ENCODE data around the gene GNAL.

GRCh38 chr18:11657152-11657551 is 31.9 kb upstream of the GNAL start:
- TF ChIP-seq, protein P1, sequence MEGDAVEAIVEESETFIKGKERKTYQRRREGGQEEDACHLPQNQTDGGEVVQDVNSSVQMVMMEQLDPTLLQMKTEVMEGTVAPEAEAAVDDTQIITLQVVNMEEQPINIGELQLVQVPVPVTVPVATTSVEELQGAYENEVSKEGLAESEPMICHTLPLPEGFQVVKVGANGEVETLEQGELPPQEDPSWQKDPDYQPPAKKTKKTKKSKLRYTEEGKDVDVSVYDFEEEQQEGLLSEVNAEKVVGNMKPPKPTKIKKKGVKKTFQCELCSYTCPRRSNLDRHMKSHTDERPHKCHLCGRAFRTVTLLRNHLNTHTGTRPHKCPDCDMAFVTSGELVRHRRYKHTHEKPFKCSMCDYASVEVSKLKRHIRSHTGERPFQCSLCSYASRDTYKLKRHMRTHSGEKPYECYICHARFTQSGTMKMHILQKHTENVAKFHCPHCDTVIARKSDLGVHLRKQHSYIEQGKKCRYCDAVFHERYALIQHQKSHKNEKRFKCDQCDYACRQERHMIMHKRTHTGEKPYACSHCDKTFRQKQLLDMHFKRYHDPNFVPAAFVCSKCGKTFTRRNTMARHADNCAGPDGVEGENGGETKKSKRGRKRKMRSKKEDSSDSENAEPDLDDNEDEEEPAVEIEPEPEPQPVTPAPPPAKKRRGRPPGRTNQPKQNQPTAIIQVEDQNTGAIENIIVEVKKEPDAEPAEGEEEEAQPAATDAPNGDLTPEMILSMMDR (IDR thresholded peaks at IDR 0.05), result no peak
- no peak for TF ChIP-seq POLR2A (IDR thresholded peaks at IDR 0.05)

Measured in heart left ventricle (tissue), 13 donors.